Measurements from ENCODE around the gene ARID3A.
"Not testable (repeated sequence)": the region's sequence is repeated elsewhere in the genome, so short reads cannot be mapped to it uniquely, and the experiment has no call there.

The ARID3A gene, protein sequence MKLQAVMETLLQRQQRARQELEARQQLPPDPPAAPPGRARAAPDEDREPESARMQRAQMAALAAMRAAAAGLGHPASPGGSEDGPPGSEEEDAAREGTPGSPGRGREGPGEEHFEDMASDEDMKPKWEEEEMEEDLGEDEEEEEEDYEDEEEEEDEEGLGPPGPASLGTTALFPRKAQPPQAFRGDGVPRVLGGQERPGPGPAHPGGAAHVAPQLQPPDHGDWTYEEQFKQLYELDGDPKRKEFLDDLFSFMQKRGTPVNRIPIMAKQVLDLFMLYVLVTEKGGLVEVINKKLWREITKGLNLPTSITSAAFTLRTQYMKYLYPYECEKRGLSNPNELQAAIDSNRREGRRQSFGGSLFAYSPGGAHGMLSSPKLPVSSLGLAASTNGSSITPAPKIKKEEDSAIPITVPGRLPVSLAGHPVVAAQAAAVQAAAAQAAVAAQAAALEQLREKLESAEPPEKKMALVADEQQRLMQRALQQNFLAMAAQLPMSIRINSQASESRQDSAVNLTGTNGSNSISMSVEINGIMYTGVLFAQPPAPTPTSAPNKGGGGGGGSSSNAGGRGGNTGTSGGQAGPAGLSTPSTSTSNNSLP

DNA sequence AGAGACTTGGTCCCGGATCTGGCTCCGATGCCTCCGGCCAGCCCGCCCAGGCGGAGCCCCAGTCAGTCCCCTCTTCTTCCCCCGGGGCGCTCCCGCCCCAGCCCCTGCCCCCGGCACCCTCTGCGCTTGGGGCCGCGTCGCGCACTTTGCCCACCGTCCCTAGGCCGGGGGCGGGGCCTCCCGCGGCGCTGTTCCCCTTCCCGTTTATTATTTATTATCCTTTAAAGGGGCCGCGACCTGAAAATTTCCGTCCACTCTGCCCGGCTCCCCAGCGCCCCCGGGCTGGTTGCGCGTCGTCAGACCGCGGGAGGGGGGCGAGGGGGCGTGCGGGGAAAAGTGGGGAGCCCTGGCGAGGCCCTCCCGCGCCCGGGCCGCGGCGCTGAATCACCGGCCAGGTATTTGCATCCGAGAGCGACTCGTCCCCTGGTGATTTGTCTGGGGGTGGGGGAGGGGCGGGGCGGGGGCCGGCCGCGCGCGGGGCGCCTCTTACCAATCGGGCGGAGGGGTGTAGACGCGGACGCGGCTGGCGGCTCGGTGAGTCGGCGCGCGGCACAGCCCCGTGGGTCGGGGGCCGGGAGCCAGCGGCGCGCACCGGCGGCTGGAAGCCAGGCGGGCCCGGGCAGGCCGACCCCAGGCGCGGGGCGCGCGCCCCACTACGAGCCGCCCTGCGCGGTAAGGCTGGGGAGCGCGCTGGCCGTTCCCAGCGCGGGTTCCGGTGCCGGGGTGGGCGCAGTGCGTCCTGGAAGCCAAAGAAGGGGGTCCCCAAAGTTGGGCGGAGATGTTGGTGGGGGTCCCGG, at the start of gene ARID3A:
Gene ARID3A, plus strand, starts transcription at position 510 of the 797 bp plus-strand sequence. CDS start 3,494 bp downstream, outside the sequence.
- DNase-seq, result peak; percentile 87

DNA sequence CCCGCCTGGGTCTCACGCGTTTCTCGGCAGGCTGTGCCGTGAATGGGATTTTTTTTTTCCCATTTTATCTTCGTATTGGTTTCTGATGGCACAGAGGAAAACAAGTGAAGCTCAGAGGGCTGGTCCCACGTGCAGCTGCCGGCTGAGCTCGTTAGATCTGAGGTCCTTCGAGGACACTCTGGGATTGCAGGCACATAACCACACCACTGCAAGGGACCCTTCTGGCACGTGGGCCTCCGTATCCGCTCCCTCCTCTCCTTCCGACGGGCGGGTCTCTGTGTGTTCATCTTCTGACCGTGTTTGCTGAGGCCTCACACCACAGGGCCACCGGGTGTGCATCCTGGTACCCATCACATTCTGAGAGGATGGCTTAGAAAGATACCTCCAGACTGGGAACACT, 49.7 kb upstream of the ARID3A start:
- no peak for DNase-seq

DNA sequence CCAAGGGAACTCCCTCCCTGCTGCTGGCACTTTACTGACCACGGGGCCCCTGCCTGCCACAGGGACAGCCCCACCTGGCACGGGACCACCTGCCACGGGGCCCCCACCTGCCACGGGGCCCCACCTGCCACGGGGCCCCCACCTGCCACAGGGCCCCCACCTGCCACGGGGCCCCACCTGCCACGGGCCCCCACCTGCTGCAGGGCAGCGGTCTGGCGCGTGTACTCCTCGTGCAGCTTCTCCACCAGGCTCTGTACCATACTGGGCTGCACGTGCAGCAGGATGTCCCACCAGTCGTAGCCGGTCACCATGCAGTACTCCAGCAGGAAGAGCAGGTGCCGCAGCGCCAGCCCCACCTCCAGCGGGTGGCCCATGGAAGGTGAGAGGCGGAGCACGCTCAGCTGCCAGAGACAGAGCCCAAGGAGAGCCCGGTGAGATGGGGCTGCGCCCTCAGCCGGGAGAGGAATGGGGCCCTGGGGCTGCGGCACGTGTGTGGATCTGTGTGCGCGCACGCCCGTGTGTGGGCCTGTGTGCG, 49.0 kb upstream of the ARID3A start:
- DNase-seq, result peak; percentile 56

DNA sequence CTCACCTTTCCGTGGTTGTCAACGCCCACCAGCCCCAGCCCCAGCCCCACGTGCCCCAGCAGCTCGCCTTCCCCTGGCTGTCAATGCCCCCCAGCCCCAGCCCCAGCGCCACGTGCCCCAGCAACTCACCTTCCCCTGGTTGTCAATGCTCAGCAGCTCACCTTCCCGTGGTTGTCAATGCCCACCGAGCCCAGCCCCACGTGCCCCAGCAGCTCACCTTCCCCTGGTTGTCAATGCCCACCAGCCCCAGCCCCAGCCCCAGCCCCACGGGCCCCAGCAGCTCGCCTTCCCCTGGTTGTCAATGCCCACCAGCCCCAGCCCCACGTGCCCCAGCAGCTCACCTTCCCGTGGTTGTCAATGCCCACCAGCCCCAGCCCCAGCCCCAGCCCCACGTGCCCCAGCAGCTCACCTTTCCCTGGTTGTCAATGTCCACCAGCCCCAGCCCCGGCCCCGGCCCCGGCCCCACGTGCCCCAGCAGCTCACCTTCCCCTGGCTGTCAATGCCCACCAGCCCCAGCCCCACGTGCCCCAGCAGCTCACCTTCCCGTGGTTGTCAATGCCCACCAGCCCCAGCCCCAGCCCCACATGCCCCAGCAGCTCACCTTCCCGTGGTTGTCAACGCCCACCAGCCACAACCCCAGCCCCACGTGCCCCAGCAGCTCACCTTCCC, 47.7 kb upstream of the ARID3A start:
- not testable (repeated sequence) for DNase-seq

DNA sequence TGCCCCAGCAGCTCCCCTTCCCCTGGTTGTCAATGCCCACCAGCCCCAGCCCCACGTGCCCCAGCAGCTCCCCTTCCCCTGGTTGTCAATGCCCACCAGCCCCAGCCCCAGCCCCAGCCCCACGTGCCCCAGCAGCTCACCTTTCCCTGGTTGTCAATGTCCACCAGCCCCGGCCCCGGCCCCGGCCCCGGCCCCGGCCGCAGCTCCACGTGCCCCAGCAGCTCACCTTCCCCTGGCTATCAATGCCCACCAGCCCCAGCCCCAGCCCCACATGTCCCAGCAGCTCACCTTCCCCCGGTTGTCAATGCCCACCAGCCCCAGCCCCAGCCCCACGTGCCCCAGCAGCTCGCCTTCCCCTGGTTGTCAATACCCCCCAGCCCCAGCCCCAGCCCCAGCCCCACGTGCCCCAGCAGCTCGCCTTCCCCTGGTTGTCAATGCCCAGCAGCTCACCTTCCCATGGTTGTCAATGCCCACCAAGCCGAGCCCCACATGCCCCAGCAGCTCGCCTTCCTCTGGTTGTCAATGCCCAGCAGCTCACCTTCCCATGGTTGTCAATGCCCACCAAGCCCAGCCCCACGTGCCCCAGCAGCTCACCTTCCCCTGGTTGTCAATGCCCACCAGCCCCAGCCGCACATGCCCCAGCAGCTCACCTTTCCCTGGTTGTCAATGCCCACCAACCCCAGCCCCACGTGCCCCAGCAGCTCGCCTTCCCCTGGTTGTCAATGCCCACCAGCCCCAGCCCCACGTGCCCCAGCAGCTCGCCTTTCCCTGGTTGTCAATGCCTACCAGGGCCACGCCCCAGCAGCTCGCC, 46.9 kb upstream of the ARID3A start:
- not testable (repeated sequence) for DNase-seq

DNA sequence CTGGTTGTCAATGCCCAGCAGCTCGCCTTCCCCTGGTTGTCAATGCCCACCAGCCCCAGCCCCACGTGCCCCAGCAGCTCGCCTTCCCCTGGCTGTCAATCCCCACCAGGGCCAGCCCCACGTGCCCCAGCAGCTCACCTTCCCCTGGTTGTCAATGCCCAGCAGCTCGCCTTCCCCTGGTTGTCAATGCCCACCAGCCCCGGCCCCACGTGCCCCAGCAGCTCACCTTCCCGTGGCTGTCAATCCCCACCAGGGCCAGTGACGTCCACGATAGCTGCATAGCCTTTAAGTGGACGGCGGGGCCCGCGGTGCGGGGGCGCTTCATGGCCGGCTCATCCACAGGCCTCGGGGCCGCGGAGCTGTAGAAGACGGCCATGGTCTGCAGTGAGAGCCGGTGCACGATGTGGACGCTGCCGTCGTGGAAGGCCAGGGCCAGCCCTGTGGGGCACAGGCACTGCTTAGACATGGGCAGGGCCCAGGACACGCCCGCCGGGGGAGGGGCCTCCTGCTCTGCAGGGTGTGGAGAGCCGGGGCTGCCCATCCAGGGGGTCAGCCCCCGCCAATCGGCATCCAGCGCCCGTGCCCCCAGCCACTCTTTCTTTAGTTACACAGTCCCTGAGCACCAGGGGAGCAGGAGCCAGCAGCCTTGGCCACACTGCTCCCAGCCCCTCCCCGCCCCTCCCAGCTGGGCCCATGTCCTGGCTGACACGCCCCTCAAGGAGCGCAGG, 46.0 kb upstream of the ARID3A start:
- no peak for DNase-seq

DNA sequence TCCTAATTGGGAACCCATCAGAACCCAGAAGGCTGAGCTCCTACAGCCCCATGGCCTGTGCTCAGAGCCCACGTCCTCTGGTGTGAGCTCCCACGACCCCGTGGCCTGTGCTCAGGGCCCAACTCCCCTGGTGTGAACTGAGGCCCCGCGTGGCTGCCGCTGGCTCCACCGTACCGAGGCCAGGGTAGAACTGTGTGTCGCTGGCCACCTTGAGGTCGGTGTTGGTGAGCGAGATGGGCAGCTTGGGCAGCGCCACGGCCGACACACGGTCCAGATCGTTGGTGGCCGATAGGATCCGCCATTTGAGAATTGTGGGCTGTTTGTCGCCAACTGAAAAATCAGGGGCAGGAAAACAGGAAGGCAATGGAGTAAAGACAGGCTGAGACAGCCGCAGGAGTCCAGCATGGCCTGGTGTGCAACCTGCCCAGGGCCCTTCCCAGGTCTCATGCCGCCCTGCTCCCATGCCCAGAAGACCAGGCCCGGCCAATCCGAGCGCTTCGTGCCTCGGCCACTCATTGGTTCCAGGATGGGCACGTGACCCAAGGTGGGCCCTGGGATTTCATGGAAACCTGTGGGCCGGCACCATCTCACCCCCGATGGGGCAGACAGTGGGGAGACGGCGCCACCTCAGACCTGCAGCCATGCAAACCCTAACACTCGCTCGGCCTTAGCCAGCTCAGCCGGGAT, 44.3 kb upstream of the ARID3A start:
- DNase-seq, result no peak

DNA sequence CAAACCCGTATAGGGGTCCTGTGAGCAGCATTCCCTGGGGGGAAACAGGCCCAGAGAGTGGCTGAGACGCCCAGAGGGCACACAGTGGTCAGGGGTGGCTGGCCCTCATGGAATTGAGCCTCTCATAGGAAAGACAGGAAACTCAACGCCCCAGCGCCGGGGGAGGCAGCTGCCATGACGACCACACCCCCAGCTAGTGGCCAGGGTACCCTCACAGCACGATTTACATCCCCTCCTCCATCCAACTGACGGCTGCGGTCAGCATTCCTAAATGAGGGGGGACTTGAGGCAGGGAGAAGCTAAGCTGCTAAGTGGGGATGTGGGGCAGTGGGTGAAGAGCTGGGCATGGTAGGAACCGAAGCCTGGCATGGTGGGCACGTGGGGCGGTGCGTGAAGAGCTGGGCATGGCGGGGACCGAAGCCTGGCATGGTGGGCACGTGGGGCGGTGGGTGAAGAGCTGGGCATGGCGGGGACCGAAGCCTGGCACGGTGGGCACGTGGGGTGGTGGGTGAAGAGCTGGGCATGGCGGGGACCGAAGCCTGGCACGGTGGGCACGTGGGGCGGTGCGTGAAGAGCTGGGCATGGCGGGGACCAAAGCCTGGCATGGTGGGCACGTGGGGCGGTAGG, 42.9 kb upstream of the ARID3A start:
- DNase-seq, result no peak

DNA sequence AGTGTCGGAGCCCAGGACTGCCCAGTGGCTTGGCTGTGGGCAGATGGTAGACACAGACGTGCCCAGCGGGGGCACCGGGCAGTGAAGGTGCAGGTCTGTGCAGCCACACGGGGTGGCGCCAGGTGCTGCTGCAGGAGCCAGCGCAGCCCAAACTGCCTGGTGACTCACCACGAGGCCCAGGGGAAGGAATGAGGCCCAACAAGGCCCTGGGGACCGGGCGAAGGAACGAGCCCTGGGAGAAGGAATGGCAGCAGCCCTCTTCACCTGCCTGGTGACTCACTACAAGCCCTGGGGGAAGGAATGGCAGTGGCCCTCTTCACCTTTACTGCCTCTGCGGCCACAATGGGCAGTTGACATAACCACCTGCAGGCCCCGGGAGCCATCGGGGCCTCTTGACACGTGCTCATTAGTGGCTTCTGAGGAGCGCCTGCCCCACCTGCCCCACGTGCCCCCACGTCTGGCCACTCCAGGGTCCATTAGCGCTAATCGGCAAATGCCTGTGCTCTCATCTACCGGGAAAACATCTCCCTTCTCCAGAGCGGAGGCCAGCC, 42.1 kb upstream of the ARID3A start:
- DNase-seq, result peak; percentile 95

DNA sequence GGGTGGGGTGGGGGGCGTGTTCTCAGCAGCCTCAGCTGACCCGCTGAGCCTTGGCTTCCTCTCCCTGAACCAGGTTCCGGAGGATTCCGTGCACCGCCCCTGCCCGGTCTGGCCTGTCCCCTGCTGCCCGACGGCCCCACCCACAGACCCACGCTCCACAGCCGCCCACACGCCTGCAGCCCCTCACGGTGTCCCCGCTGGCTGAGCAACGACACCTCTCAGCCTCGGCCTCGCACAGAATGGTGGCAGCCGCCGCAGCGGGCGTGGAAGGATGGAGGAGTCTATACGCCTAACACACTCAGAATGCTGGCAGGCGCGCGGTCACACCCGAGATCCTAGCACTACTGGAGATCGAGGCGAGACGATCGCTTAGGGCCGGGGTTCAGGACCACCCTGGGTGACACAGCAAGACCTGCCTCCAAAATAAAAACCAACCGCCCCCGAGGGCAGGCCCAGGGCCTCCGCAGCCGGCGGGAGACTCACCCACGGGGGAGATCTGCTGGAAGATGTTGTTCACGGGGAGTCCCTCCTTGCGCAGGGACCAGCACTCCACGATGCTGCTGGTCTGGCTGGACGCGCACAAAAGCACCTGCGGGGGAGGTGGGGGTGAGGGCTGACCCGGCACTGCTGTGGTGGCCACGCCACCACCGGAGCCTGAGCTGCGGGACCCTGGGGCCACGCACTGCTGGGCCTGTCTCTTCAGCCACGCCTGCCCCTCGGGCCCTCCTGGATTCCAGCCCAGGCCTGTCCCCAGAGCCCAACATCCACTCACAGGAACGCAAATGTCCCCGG, 41.2 kb upstream of the ARID3A start:
- DNase-seq, result no peak

DNA sequence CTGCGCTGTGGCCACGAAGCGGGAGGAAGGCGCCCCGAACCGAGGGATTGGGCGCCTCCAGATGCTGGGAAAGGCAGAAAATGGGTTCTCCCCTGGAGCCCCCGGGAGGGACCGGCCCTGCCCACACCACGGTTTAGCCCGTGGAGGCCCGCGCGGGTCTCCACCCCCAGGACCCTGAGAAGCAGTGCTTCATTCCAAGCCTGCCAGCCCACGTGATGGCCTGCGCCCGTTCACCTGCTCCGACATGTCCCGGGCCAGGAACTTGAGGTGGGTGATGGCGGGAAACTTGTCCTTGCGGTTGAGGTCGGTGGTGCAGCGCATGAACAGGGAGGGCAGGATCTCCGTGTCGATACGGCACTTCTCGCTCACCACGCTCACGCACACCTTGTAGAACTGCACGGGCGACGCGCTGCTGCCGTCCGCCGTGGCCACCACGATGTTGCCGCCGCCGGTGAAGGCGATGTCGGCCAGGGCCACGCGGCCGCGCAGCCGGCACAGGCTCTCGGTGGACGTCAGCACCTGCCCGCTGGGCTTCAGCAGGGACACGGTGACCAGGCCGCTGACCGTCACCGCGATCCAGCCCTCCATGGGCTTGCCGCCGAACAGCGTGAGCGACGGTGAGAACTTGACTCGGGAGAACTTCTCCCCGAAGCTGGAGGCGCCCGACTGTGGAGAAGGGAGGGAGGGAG, 40.2 kb upstream of the ARID3A start:
- DNase-seq, result no peak

DNA sequence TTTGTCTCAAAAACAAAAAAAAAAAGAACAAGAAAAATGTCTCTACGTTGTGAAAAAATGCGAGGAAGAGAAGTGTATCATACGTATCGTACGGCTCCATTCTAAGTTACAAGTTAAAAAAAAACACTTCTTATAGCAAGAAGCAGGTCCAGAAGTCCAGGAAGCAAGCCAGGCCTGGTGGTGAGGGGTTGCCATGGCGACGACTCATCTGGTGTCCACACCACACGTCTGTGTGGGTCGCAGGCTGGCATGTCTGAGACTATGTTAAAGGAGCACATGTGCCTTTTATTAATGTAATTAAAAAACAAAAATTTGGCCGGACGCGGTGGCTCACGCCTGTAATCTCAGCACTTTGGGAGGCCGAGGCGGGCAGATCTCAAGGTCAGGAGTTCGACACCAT, 38.8 kb upstream of the ARID3A start:
- DNase-seq, result peak; percentile 49

DNA sequence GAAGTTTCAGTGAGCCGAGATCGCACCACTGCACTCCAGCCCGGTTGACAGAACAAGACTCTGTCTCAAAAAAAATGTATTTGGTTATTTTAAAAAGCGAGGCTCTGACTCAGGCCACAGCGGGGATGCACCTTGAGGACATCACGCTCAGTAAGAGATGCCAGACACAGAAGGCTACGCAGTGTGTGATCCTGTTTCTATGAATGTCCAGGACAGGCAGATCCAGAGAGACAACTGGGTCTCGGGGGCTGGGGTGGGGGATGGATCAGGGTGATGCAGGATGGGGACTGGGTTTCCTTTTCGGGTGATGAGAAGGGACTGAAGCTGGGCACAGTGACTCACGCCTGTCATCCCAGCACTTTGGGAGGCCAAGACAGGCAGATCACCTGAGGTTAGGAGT, 38.2 kb upstream of the ARID3A start:
- no peak for DNase-seq

DNA sequence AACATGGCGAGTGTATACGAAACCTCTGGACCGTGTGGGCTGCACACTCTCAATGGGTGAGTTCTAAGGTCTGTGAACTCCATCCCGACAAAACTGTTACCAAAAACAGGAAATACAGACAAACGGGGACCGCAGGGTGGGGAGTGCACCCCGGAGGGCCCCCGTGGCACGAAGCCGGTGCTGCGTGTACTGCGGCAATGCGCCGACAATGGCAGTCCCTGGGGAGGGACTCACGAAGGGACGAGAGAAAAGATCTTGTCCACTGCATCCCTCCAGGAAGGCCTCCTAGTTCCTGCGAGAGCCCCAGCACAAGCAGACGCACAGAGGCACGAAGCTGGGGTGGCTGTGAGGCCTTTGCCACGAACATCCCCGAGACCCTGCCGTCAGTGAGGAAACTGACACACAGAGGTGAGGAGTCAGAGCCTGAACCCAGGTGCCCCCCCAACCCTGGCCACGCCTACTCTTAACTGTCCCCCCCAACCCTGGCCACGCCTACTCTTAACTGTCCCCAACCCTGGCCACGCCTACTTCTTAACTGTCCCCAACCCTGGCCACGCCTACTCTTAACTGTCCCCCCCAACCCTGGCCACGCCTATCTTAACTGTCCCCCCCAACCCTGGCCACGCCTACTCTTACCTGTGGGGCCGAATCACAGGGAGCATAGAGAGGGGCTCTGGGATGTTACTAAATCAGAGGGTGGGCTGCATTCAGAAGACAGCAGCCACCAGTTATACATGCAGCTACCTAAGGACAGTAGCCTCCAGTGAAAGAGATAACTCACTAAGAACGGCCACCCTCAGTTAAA, 37.1 kb upstream of the ARID3A start:
- DNase-seq, result no peak

DNA sequence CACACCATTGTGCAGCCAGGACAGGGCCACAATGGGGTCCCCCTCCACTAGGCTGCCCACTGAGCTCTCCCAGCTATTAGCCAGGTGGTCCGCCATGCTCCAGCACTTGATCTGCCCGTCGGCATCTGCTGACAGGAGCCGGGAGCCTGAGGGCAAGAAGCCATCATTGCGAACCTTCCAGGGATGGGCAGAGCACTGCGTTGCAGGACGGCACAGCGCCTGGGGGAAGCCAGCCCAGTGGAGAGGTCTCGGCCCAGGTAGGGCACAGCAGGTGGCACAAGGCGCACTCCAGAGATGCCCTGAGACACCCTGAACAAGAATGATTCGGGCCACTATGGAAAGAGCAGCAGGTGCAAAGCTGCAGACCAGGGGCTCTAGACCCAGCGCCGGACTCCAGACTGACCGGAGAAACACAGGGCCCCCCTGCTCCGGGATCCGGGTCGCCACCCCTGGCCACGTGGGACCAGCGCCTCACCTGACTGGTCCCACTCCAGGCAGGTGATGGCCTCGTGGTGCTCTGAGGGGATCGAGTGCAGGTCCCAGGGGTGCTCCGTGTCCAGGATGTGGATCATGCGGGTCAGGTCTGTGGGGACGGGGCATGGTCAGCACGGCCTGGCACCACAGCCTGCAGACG, 36.1 kb upstream of the ARID3A start:
- DNase-seq, result no peak

DNA sequence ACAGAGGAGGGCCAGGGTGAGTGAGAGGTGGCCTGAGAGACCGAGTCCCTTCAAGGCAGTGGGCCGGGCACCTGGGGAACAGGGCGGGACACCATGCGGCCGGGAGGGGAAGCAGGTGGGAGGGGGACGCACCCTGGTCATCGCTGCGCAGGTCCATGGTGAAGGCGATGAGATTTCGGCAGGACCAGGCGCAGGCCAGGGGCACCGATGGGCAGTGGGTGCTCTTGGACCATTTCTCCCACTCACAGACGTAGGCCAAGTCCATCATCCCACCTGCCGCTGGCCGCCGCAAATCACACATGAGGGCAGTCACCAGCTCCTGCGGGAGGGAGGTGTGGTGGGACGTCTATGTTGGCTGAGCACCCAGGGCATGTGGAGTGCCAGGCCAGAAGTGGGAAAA, 35.0 kb upstream of the ARID3A start:
- no peak for DNase-seq

All from DMS53 (cell line).